SK-MEL-5 (cell line): Measurements from ENCODE around the gene ALDH3A1. TPM values are rescaled to one million over a fixed set of nuclear protein-coding genes. Genes with fewer than 3 reads are reported as not detected.

ENCODE experiments used
- DNase-seq: peaks from one replicate; pipeline ENCODE4 v3.0.0-alpha.2; 2016; ENCODE audit warnings: low read depth, low spot score
- in situ Hi-C: cut with HindIII; loops from 2 replicates; pipeline ENCODE4 v1.10.0; 2016; ENCODE audit warnings: low sequenced_read_pairs, high pct_unique_total_duplicates, low pct_unique_long_range_greater_than_20kb
- total RNA-seq: library from RNA; depleted of rRNA; stranded (reverse); fragments of >200 nt; shearing (Covaris generic); gene quantifications from 2 replicates; pipeline ENCODE4 v1.2.3, GENCODE V29; 2014

The ALDH3A1 gene
- total RNA-seq, 1 experiment from 2014 or later: 0.63 TPM

DNA sequence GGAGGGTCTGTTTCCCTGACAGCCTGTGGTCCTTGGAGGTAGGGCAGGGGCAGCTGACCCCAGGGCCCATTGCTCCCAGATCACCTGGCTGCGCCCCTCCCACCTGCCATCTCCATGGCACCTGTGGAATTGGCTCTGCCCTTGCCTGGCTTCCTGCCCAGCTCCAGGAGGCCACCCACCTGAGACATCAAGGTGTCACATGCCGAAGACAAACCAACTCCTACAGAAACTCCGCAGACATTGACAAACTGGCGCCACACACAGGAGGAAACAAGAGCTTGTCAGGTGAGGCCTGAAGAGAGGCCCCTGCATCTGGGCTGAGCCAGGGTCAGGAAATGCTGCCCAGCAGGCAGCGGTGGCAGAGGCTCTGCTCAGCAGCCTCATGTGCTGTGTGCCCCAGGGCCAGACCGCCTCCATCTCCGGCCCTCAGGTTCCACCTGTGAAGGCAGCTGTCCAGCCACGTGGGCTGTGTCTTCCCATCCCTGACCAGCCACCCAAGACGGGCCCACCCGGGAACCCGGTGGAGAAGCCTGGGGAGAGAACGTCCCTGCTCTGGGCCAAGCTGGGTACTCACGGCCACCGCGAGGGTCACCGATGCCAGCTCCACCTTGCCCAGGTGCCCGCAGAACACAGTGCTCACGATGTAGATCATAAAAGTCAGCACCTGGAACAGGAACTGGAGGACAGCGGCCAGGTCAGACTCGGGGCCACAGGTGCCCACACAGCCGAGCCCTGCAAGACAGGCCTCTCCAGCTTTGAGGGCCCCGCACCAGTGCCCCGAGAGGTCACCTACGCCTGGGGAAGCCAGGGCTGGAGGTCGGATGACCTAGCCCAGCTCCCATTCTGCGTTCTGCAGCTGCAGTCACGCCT lies 33.3 kb downstream of the ALDH3A1 start:
- in situ Hi-C loops: no loop called here
- no peak for DNase-seq

DNA sequence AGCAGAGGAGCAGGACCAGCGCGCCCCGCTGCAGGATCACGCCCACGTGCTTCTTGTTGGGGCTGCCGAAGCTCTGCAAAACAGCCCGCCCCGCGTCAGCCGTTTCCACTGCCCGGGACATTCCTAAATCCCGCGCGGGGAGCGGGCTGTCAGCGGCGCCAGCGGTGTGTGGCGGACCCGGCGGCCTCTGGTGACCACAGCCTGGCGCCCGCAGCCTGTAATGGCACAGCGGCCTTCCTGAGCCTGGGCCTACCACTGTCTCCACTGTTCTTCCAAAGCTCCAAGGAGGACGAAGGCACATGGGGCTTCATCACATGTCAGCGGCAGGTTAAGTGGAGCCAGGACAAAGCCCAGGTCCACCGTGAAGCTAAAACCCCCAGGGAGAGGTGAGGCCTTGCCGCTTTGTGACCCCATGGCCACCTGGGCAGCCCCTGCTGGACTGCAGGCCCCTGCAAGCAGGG lies 34.2 kb downstream of the ALDH3A1 start:
- in situ Hi-C loops: no loop called here
- DNase-seq: no peak

DNA sequence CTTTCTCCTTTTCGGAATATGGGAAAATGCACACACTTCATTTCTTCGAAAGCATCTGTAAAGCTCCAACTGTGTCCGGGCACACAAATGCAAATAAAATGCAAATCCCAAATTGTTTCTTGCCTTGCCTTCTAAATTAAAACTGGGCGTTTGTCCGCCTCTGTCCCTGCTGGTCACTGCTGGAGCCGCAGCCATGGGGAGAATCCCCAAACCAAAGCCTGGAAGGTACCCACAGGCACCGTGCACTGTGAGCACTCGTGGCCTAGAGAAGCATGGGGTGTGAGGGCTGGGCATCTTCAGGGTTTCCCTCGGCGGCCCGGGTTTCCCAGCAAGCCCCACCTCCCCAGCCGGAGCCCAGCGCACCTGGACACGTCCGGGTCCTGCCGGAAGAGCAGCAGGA lies 34.6 kb downstream of the ALDH3A1 start:
- in situ Hi-C loops: no loop called here

DNA sequence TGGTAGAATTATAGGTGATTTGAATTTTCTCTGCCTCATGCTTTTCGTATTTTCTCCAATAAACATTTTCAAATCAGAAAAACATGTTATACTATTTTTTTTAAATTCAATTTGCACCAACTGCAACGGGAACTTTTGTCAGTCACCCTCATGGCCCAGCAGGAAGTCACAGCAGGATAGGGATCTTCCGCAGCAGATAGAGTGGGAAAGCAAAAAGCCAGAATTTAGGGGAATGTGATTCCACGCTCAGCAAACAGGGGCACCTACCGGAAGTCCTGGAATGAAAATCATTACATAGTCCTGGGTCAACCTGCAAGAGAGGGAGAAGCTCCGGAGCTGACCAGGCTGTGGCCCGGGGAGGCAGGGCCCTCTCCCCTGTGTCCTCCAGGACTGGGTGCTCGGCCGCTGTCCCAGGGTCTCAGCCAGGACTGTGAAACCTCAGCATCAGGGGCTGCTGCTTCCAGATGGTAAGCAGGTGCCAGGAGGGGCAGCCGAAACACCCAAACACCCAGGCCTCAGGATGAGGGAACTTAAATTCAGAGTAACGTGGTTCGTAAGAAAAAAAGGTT lies 35.6 kb downstream of the ALDH3A1 start:
- no peak for DNase-seq
- in situ Hi-C loops: no loop called here

More for the DNA sequence above, 34.6 kb downstream of the ALDH3A1 start:
- DNase-seq: no peak

DNA sequence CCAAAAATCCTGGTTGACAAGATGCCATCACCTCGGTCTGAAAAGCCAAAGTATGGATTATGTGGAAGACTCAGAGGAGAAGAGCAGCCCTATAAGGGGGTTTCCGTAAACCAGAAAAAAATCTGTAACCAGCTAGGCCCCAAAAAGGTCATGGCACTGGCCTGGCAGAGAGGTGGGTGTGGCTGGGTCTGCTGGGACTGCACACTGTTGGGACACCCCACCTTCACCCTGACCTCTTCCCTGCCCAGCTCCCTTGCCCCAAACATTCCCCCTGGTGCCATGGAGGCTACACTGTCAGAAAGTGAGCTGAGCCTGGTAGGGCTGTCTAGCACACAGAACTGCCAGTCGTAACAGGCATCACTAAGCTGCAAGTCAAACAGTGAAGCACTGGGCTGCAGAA lies 38.3 kb downstream of the ALDH3A1 start:
- no peak for DNase-seq
- in situ Hi-C loops: no loop called here

DNA sequence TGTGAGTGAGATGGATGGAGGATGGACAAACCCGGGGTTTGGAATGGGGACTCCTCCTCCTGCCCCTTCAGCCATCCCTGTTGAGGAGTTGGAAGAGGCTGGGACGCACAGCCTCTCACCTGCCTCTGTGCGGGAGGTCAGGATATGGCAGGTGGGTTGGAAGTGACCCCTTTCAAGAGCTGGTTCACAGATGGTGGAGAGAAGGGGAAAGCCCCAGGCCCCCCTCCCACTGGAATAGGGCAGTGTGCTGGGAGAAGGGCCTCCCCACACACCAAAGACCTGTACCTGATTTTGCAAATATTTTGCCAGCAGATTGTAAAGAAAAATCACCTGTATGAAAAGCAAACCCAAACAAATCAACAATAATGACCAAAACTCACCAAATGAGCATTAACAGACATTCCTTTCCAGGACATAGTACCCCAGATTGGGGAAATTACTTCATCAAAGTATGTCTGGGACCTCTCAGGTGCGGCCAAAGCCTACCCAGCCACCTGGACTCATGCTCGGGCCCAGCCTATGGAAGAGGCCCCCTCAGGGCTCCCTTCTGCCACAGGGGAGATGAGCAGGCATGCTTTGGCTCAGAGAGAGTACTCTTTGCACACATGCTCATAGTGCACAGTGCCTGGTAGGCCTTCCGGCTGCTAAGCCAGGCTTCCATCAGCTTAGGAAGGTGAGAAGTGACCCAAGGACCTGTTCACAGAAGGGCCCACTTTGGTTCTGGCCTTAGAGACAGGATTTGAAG lies 39.5 kb downstream of the ALDH3A1 start:
- in situ Hi-C loops: no loop called here

DNA sequence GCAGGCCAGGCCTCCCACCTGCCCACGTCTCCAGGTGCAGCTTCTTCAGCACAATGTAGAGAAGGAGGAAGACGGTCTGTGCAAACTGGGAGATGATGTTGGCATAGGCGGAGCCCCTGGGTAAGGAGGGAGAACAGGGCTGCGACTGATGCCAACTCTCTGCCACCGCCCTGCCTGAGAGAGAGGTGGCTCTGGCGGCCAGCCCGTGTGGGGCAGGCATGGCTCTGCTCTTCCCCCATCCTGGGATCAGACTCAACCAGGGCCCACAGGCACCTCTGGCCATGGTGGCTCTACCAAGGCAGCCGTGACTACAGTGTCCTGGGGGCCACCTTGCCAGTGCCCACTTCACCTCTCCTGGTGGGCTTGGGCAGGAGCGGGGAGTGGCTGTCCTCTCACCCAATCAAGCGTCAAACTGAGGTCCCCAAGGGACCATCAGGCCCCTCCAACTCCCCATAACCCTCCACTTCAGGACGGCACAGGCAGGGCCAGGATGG lies 40.3 kb downstream of the ALDH3A1 start:
- no peak for DNase-seq
- in situ Hi-C loops: no loop called here

More for the DNA sequence above, 39.5 kb downstream of the ALDH3A1 start:
- no peak for DNase-seq

DNA sequence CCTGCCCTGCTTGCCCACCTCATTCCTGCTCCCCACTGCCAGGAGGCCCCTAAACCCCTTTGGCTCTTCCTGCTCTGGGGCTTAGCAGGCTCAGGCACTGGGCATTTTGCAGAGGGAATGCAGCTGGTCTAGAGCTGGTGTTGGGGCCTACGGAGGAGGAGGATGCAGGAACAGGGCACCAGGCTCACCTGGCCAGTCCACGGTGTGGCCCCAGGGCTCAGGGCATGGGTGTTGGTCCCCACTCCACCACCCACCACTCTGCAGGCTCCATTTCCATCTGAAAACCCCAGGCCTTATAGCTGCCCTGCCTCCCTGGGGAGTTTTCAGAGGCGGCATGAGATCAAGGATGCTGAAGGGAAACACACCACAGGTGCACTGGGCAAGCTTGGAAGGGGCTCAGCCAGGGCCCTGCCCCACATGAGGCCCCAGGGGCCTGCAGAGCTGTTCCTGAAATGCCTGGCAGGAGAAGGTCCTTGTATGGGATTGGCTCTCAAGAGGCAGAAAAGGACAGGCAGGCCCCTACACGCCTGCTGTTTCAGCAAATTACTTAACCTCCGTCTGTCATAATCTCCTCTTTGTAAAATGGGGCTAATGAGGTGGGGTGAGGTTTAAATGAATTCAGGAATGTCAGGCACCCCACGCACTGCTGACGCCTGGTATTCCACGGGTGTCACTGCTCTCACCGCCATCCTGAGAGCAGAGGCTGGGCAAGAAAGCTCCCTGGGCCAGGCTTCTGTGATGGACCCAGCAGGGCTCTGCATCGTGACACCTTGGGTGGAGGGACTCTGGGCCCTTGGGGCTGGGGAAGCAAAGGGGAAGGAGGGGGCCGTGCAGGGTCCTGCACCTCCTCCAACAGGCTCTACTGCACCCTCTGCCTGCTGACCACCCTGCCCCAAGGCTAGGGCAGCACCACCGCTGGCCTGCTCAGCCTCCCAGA lies 41.0 kb downstream of the ALDH3A1 start:
- no peak for DNase-seq
- in situ Hi-C loops: no loop called here

DNA sequence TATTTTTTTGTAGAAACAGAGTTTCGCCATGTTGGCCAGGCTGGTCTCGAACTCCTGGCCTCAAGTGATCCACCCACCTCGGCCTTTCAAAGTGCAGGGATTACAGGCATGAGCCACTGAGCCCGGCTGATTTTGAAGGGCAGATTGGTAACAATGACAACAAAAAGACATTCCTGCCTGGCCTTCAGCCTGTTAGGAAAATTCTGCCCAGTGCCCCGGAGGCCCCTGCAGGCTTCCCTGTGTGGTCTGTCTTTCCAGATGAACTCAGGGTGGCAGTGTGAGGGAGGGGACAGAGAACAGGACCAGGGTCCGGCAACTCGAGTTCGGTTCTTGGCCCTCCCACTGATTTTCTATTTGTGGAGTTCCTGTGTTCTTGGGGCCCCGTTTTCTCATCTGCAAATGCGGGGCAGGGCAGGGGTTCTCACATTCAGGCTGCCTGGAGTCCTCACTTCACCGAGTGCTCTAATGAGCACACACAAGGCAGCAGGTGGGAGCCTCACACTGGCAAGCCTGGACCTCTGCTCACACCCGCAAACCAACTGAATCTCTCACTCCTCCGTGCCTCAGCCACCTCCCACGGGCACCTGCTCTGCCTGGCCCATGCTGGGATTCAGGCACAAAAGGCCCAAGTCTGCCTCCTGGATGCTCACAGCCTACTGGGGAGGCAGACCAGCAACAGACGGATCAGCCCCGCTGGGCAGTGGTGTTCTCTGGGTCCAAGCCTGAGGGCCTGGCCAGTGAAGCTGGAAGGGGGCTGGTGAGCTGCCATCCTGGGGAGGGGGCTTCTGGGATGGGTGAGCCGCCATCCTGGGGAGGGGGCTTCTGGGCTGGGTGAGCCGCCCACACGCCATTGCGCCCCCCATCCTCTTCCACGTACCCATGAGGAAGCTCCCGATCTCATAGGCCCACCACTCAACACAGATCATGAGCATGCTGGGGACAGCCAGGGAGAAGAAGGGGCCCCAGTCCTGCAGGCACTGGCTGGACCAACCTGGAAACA lies 42.0 kb downstream of the ALDH3A1 start:
- in situ Hi-C loops: no loop called here
- no peak for DNase-seq

DNA sequence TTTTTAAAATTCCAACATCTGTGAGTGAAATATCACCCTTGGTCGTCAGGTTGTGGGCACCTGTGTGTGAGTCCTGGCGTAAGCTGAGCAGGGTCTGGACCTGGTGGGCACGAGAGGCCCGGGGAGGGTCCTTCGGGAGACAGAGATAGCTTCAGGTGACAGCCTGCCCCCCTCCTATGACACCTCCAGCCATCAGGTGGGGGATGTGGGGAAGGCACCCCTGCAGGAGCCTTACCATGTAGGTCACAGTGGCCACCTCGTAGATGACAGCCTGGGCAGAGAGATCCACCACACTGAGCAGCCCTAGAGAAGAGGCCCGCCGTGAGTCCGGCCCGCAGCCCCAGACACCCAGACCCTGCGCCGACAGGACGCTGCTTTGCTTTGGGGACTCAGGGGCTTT lies 42.9 kb downstream of the ALDH3A1 start:
- in situ Hi-C loops: no loop called here
- DNase-seq: no peak

DNA sequence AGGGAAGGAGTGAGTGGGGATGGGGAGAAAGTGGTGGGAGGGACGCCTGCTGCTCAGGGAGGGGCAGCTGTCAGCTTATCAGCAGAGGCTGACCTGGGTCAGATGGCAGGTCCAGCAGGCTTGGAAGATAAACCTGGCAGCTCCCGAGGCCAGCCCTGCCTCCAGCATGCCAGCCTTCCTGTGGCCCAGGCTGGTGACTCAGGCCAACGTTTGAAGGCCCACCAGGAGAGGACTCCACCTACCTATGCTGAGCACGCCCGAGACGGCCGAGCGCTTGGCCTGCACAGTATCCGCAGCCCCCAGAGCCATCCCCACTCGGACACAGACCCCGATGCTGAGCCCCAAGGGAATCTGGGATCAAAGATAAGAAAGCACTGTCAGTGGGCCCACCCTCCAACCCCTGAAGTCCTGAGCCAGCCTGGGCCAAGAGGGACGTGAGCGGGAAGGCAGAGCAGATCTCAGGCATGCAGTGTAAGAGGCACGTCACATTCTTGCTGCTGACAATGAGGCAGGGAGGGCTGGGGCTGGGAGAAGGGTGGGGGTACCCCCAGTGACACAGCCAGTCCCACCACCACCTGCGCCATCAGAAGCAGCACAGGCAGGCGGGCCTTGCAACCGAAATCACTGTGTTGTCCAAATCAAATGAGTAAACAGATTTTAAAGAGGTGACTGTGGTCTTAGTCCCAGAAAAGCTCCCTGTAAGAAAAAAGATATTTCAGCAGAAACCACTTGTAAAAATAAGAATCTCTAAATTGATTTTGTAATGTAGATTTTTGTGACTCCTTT lies 44.1 kb downstream of the ALDH3A1 start:
- in situ Hi-C loops: no loop called here
- no peak for DNase-seq

DNA sequence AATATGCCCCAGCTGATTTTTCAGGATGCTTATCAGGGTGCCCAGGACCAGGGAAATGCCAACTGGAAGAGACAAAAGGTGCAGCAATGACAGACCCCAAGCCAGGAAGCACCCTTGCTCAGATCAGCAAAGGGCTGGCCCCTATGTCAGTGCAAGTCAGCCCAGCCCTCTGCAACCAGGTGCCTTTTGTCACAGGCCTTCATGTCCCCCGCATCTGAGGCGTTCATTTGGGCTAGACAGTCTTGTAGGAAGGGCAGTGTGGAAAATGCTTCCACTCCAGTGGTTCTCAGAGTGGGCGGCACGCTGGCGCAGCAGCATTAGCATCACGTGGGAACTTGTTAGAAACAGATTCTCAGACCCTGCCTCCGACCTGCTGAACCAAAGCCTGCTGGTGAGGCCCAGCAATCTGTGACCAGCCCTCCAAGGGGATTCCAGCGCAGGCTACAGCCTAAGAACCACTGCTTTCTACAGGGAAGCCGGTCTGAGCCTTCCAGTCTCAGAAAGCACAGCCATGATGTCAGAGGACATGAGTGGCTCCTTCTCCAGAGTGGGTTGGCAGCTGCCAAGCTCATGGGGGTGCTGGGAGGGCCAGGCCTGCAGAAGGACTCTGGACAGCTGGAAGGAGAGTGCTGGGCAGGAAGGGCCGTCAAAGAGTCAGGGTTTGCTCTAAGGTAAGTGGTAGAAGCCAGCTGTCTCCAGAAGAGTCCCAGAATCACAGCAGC lies 44.8 kb downstream of the ALDH3A1 start:
- in situ Hi-C loops: no loop called here
- DNase-seq: no peak

DNA sequence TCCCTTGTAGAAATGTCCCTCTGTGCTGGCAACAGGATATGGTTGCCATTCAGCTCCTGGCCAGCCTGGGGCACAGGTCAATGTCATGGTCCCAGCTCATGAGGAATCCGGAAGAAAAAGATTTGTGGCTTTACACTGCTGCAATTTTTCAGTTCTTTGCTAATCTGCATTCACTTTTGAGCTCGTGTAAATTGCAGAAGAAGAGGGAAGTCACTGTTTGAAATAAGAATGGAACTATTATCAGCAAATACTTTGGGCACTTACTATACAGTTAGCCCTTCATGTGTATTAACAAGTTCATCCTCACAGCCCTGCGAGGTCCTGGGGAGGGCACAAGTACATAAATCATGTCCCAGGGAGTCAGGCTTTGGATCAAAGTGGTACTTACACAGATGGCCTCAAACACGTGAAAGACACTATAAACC lies 45.9 kb downstream of the ALDH3A1 start:
- peak; percentile 37 for DNase-seq
- in situ Hi-C loops: no loop called here
